Measurements from ENCODE around the gene CNPY3.
A peak's percentile ranks its signal among the peaks of the same experiment; 100 is the strongest.
"Not testable (repeated sequence)": the region's sequence is repeated elsewhere in the genome, so short reads cannot be mapped to it uniquely, and the experiment has no call there.

Gene CNPY3

GRCh38 chr6:42928986-42929820 is at the start of gene CNPY3:
TSS of gene CNPY3 (plus strand) at chr6:42929480. CDS start at chr6:42929571, 91 bp downstream.
- DNase-seq: peak; percentile 95

GRCh38 chr6:42880240-42880817 is 49.0 kb upstream of the CNPY3 start:
- not testable (repeated sequence) for DNase-seq

- DNase-seq: not testable (repeated sequence)
Observed at GRCh38 chr6:42880871-42881270, 48.4 kb upstream of the CNPY3 start.

GRCh38 chr6:42885702-42886101 is 43.6 kb upstream of the CNPY3 start:
- no peak for DNase-seq

- DNase-seq: not testable (repeated sequence)
Observed at GRCh38 chr6:42888201-42888600, 41.1 kb upstream of the CNPY3 start.

- no peak for DNase-seq
Observed at GRCh38 chr6:42889815-42890214, 39.5 kb upstream of the CNPY3 start.

GRCh38 chr6:42890311-42891198 is 38.7 kb upstream of the CNPY3 start:
- DNase-seq: peak; percentile 95

GRCh38 chr6:42891199-42891722 is 38.0 kb upstream of the CNPY3 start:
- no peak for DNase-seq

GRCh38 chr6:42894041-42894828 is 35.0 kb upstream of the CNPY3 start:
- DNase-seq: not testable (repeated sequence)

GRCh38 chr6:42896178-42896719 is 33.0 kb upstream of the CNPY3 start:
- no peak for DNase-seq

GRCh38 chr6:42898891-42899361 is 30.4 kb upstream of the CNPY3 start:
- DNase-seq: peak; percentile 63

GRCh38 chr6:42899871-42900270 is 29.4 kb upstream of the CNPY3 start:
- no peak for DNase-seq

GRCh38 chr6:42901538-42901957 is 27.7 kb upstream of the CNPY3 start:
- peak; percentile 82 for DNase-seq

- DNase-seq: not testable (repeated sequence)
Observed at GRCh38 chr6:42902429-42903263, 26.6 kb upstream of the CNPY3 start.

GRCh38 chr6:42904467-42904866 is 24.8 kb upstream of the CNPY3 start:
- DNase-seq: no peak

GRCh38 chr6:42907336-42907735 is 21.9 kb upstream of the CNPY3 start:
- DNase-seq: no peak

GRCh38 chr6:42909835-42910234 is 19.4 kb upstream of the CNPY3 start:
- no peak for DNase-seq

- DNase-seq: peak; percentile 64
Observed at GRCh38 chr6:42911171-42912021, 17.9 kb upstream of the CNPY3 start.

GRCh38 chr6:42914546-42914945 is 14.7 kb upstream of the CNPY3 start:
- DNase-seq: no peak

GRCh38 chr6:42915732-42916131 is 13.5 kb upstream of the CNPY3 start, which contains the start of gene PTCRA:
TSS of gene PTCRA (plus strand) at chr6:42916053. CDS start at chr6:42916070, 17 bp downstream.
- DNase-seq: no peak

Data from right forelimb (tissue), 1 donor.